Panc1 (cell line): Measurements from ENCODE around the gene SEPHS2. TPM values are rescaled to one million over a fixed set of nuclear protein-coding genes. Genes with fewer than 3 reads are reported as not detected.
A peak's percentile ranks its signal among the peaks of the same experiment; 100 is the strongest.

ENCODE experiments used
- ATAC-seq: fragments of 200-7000 bp; cut with Tn5 transposase; 2 replicates; pipeline ENCODE4 v1.9.1; 2020; ENCODE audit warnings: mild to moderate bottlenecking, moderate library complexity
- BruUV-seq: library from RNA; stranded (reverse); fragments of 400-500 nt; replicated peaks from 2 replicates; lab custom pipeline; 2021; lab: Mats Ljungman, UMichigan
- CTCF ChIA-PET: fragments of 300-600 bp; sonication (Branson Sonifier 250); formaldehyde crosslinking; loops from one replicate; lab custom pipeline; 2022; ENCODE audit warnings: antibody characterized with exemption; lab: Charles Lee
- POLR2A ChIA-PET: fragments of 300-600 bp; sonication (Branson Sonifier 250); formaldehyde crosslinking; loops from one replicate; lab custom pipeline; 2022; ENCODE audit warnings: antibody characterized with exemption; lab: Charles Lee
- DNase-seq: peaks from one replicate; pipeline ENCODE4 v3.0.0-alpha.2; 2010; ENCODE audit warnings: low read depth, low spot score
- H3K27ac ChIP-seq: 2 replicates; pipeline ENCODE4 v1.5.1; 2011; ENCODE audit warnings: mild to moderate bottlenecking, low read length, inconsistent platforms
- H3K27me3 ChIP-seq: fragments of 200-500 bp; sonication (Bioruptor generic); 2 replicates; pipeline ENCODE4 v1.6.0; 2014; ENCODE audit warnings: low read length, inconsistent platforms; ENCODE audit not compliant: control insufficient read depth, insufficient read depth
- H3K36me3 ChIP-seq: fragments of 200-500 bp; sonication (Bioruptor generic); 2 replicates; pipeline ENCODE4 v1.5.1; 2014; ENCODE audit warnings: inconsistent platforms, mild to moderate bottlenecking, low read length, moderate library complexity; ENCODE audit not compliant: control insufficient read depth, insufficient read depth
- H3K4me1 ChIP-seq: 2 replicates; pipeline ENCODE4 v1.5.1; 2011; ENCODE audit warnings: inconsistent platforms, mild to moderate bottlenecking, low read length, moderate library complexity; ENCODE audit not compliant: control insufficient read depth, insufficient read depth
- H3K4me3 ChIP-seq, 2 experiments: 2 replicates each; pipeline ENCODE4 v1.5.1; 2011 to 2012; ENCODE audit warnings: low read depth in 2 of 2, low read length in 2 of 2, mild to moderate bottlenecking in 2 of 2, inconsistent platforms in 1 of 2, moderate library complexity in 1 of 2
- H3K9me3 ChIP-seq: fragments of 200-500 bp; sonication (Bioruptor generic); 2 replicates; pipeline ENCODE4 v1.5.1; 2014; ENCODE audit warnings: low read depth, mild to moderate bottlenecking, inconsistent platforms, low read length, moderate library complexity; ENCODE audit not compliant: control insufficient read depth, insufficient read depth
- POLR2AphosphoS5 ChIP-seq: IDR thresholded peaks from 2 replicates; pipeline ENCODE4 v1.6.1; 2012; ENCODE audit warnings: mild to moderate bottlenecking, low read depth, low read length, moderate library complexity
- REST ChIP-seq, 2 experiments: IDR thresholded peaks; 2 replicates each; pipeline ENCODE4 v1.6.1; 2011 to 2012; ENCODE audit warnings: low read depth in 2 of 2, control low read depth in 1 of 2, low read length in 1 of 2, mild to moderate bottlenecking in 1 of 2, moderate library complexity in 1 of 2; ENCODE audit not compliant: insufficient read depth in 1 of 2
- SIN3A ChIP-seq: IDR thresholded peaks from 2 replicates; pipeline ENCODE4 v1.6.1; 2012; ENCODE audit warnings: low read depth, mild to moderate bottlenecking, low read length, moderate library complexity, borderline replicate concordance; ENCODE audit not compliant: insufficient read depth
- TCF7L2 ChIP-seq: IDR thresholded peaks from 2 replicates; pipeline ENCODE4 v1.6.1; 2011; ENCODE audit warnings: mild to moderate bottlenecking, low read depth, low read length, inconsistent platforms
- in situ Hi-C: cut with HindIII; loops from 2 replicates; pipeline ENCODE4 v1.10.0; 2016; ENCODE audit warnings: low sequenced_read_pairs, low pct_unique_long_range_greater_than_20kb
- intact Hi-C: fragments of 100-400 bp; cut with micrococcal nuclease; formaldehyde crosslinking; loops from one replicate; pipeline ENCODE4 v1.10.0; 2022; ENCODE audit not compliant: unreplicated experiment
- total RNA-seq: library from RNA; stranded (reverse); gene quantifications from one replicate; pipeline ENCODE4 v1.2.1, GENCODE V29; 2021; ENCODE audit not compliant: unreplicated experiment
- TF ChIP-seq, protein P1 (sequence below): fragments of 450-650 bp; IDR thresholded peaks from 2 replicates; pipeline ENCODE4 v1.5.1; 2017; ENCODE audit warnings: mild to moderate bottlenecking

Gene SEPHS2
- total RNA-seq, 1 experiment from 2014 or later, result 68.5 TPM

GRCh38 chr16:30446203-30446595 is 525 bp upstream of the SEPHS2 start:
- no peaks in the 10 kb centered on the region for H3K9me3 ChIP-seq
- H3K27ac ChIP-seq, result peak overlapping the region; percentile 86
- H3K36me3 ChIP-seq, result 0 out of 2 replicates have a peak, but pooled peaks cover 5% of the 10 kb centered on the region
- H3K4me1 ChIP-seq, result peaks cover 14% of the 10 kb centered on the region
- in situ Hi-C loops (no loop called here), intact Hi-C loops (loop anchor here (10.0 kb wide), 1 partner anchor 79 kb away; the partner anchor contains the start of gene ZNF768)
- ChIA-PET CTCF (no interaction called here), POLR2A (no interaction called here)
- no peaks in the 10 kb centered on the region for H3K27me3 ChIP-seq
- DNase-seq (no peak), ATAC-seq (no peak)
- no TSS peak for BruUV-seq
- TF ChIP-seq TCF7L2, result no peak
- no peak for TF ChIP-seq SIN3A
- TF ChIP-seq REST (IDR thresholded peaks at IDR 0.05; ENCODE audit: insufficient read depth in 1 of 2, low read depth in 2 of 2, low read length in 1 of 2), result no peak
- TF ChIP-seq, protein P1, sequence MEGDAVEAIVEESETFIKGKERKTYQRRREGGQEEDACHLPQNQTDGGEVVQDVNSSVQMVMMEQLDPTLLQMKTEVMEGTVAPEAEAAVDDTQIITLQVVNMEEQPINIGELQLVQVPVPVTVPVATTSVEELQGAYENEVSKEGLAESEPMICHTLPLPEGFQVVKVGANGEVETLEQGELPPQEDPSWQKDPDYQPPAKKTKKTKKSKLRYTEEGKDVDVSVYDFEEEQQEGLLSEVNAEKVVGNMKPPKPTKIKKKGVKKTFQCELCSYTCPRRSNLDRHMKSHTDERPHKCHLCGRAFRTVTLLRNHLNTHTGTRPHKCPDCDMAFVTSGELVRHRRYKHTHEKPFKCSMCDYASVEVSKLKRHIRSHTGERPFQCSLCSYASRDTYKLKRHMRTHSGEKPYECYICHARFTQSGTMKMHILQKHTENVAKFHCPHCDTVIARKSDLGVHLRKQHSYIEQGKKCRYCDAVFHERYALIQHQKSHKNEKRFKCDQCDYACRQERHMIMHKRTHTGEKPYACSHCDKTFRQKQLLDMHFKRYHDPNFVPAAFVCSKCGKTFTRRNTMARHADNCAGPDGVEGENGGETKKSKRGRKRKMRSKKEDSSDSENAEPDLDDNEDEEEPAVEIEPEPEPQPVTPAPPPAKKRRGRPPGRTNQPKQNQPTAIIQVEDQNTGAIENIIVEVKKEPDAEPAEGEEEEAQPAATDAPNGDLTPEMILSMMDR, result no peak
- TF ChIP-seq POLR2AphosphoS5, result no peak
- H3K4me3 ChIP-seq, result peak overlapping the region; percentile 74 to 82

- ATAC-seq, result no peak; the same call in 1 of the 2 replicates
- peak overlapping the region; percentile 74 to 82 for H3K4me3 ChIP-seq
- no peaks in the 10 kb centered on the region for H3K27me3 ChIP-seq
- no peaks in the 10 kb centered on the region for H3K9me3 ChIP-seq
- BruUV-seq, result no TSS peak
- DNase-seq, result no peak
- H3K27ac ChIP-seq, result peak overlapping the region; percentile 86
- peaks cover 14% of the 10 kb centered on the region for H3K4me1 ChIP-seq
- TF ChIP-seq, protein P1, result no peak
- TF ChIP-seq TCF7L2 (no peak), REST (IDR thresholded peaks at IDR 0.05; ENCODE audit: insufficient read depth in 1 of 2, low read depth in 2 of 2, low read length in 1 of 2) (no peak), POLR2AphosphoS5 (no peak), SIN3A (no peak)
- in situ Hi-C loops (no loop called here), intact Hi-C loops (loop anchor here (10.0 kb wide), 1 partner anchor 80 kb away; the partner anchor contains the start of gene ZNF768)
- ChIA-PET POLR2A (no interaction called here), CTCF (interaction anchor here (0.6 kb wide), 1 partner anchor 355 kb away, joined by 7 read pairs; no protein-coding TSS in a partner anchor)
- H3K36me3 ChIP-seq, result 0 out of 2 replicates have a peak, but pooled peaks cover 5% of the 10 kb centered on the region
Observed at GRCh38 chr16:30445149-30445407, 596 bp downstream of the SEPHS2 start.
